Uterus (tissue), 4 donors: ENCODE measurements around the gene RBMX. TPM values are rescaled to one million over a fixed set of nuclear protein-coding genes. Genes with fewer than 3 reads are reported as not detected.
"Not testable (repeated sequence)": the region's sequence is repeated elsewhere in the genome, so short reads cannot be mapped to it uniquely, and the experiment has no call there.

Experiments used
- DNase-seq, 2 donors: peaks; one replicate each; pipeline ENCODE4 v3.0.0-alpha.2; 2019 to 2020
- H3K27ac ChIP-seq, 2 donors: fragments of 200-600 bp; sonication (generic); 1 replicate in 1 of 2; 2 replicates in 1 of 2; pipeline ENCODE4 v1.5.1; 2016 to 2018
- H3K27me3 ChIP-seq, 2 donors: fragments of 200-600 bp; sonication (generic); one replicate each; pipeline ENCODE4 v1.5.1; 2018 to 2019; ENCODE audit warnings: control low read depth in 1 of 2
- H3K36me3 ChIP-seq, 2 donors: fragments of 200-600 bp; sonication (generic); one replicate each; pipeline ENCODE4 v1.5.1; 2019; ENCODE audit warnings: control low read depth in 1 of 2
- H3K4me1 ChIP-seq, 2 donors: fragments of 200-600 bp; sonication (generic); one replicate each; pipeline ENCODE4 v1.5.1; 2018 to 2019; ENCODE audit warnings: control low read depth in 1 of 2
- H3K4me3 ChIP-seq, 2 donors: fragments of 200-600 bp; sonication (generic); 1 replicate in 1 of 2; 2 replicates in 1 of 2; pipeline ENCODE4 v1.5.1; 2018 to 2019; ENCODE audit warnings: mild to moderate bottlenecking in 1 of 2
- H3K9me3 ChIP-seq, 2 donors: fragments of 200-600 bp; sonication (generic); one replicate each; pipeline ENCODE4 v1.5.1; 2019; ENCODE audit warnings: control low read depth in 1 of 2
- POLR2A ChIP-seq, 2 donors: fragments of 450-650 bp; IDR thresholded peaks; one replicate each; pipeline ENCODE4 v1.6.1; 2016; ENCODE audit warnings: antibody characterized with exemption in 2 of 2, mild to moderate bottlenecking in 1 of 2, moderate library complexity in 1 of 2
- intact Hi-C: fragments of 100-400 bp; cut with DNase I; formaldehyde crosslinking; loops from one replicate; pipeline ENCODE4 v1.15.1; 2023; ENCODE audit warnings: low total_unique reads
- total RNA-seq, 4 donors: library from RNA; depleted of rRNA in 3 of 4; stranded (reverse); fragments of >200 nt in 3 of 4; gene quantifications; one replicate each; pipeline versions ENCODE4 v1.1.0 to v1.2.4, GENCODE V29; 2014 to 2023
- TF ChIP-seq, protein P1 (sequence below), 4 experiments: fragments of 200-600 bp in 2 of 4; fragments of 450-650 bp in 2 of 4; sonication (generic) in 2 of 4; IDR thresholded peaks; one replicate each; pipeline ENCODE4 v1.5.1; 2016 to 2019; ENCODE audit warnings: antibody characterized with exemption in 4 of 4, mild to moderate bottlenecking in 2 of 4, moderate library complexity in 1 of 4
- donor health status: DM: yes; HTN: yes; CAD: no.

Gene RBMX
- total RNA-seq, 4 donors from 2014 or later, result 231 to 478 (median 248) TPM

DNA sequence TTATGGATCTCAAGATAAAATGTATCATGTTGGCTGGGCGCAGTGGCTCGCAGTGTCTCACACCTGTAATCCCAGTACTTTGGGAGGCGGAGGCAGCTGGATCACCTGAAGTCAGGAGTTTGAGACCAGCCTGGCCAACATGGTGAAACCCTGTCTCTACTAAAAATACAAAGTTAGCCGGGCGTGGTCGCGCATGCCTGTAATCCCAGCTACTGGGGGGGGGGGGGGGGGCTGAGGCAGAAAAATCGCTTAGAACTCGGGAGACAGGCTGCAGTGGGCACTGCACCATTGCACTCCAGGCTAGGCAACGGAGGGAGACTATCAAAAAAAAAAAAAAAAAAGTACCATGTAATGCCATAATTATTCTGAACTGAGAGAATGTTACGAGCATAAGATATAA, 2.1 kb downstream of the RBMX start:
- H3K4me3 ChIP-seq, result peak overlapping the region in 1 of 2 donors; percentile 74
- peak overlapping the region in 1 of 2 donors; percentile 97 for H3K27ac ChIP-seq
- intact Hi-C loops, result no loop called here
- no peak for DNase-seq
- no peaks in the 10 kb centered on the region for H3K9me3 ChIP-seq
- H3K4me1 ChIP-seq, result no peaks in the 10 kb centered on the region
- no peaks in the 10 kb centered on the region for H3K27me3 ChIP-seq
- TF ChIP-seq POLR2A (IDR thresholded peaks at IDR 0.05), result no peak
- TF ChIP-seq, protein P1, sequence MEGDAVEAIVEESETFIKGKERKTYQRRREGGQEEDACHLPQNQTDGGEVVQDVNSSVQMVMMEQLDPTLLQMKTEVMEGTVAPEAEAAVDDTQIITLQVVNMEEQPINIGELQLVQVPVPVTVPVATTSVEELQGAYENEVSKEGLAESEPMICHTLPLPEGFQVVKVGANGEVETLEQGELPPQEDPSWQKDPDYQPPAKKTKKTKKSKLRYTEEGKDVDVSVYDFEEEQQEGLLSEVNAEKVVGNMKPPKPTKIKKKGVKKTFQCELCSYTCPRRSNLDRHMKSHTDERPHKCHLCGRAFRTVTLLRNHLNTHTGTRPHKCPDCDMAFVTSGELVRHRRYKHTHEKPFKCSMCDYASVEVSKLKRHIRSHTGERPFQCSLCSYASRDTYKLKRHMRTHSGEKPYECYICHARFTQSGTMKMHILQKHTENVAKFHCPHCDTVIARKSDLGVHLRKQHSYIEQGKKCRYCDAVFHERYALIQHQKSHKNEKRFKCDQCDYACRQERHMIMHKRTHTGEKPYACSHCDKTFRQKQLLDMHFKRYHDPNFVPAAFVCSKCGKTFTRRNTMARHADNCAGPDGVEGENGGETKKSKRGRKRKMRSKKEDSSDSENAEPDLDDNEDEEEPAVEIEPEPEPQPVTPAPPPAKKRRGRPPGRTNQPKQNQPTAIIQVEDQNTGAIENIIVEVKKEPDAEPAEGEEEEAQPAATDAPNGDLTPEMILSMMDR (IDR thresholded peaks at IDR 0.05), result no peak
- no peaks in the 10 kb centered on the region for H3K36me3 ChIP-seq

DNA sequence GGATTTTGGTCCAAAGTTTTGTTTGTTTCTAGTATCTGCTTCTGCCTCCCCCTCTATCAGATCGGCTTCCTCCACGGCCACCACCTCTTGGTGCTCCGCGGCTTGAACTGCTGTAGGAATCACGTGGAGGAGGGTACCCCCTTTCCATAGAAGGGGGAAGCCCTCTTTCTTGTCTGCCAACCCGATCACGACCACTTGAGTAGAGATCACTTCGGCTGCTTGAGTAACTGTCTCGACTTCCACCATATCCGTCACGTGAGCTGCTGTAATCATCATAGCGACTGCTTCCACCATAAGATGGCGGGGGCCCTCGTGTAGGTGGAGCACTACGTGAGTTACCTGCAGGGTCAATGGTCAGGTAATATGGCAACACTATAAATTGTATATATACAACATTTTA, 6.4 kb downstream of the RBMX start:
- H3K36me3 ChIP-seq, H3K27me3 ChIP-seq, H3K4me1 ChIP-seq, H3K4me3 ChIP-seq, intact Hi-C loops, H3K9me3 ChIP-seq, H3K27ac ChIP-seq, DNase-seq: not testable (repeated sequence)

DNA sequence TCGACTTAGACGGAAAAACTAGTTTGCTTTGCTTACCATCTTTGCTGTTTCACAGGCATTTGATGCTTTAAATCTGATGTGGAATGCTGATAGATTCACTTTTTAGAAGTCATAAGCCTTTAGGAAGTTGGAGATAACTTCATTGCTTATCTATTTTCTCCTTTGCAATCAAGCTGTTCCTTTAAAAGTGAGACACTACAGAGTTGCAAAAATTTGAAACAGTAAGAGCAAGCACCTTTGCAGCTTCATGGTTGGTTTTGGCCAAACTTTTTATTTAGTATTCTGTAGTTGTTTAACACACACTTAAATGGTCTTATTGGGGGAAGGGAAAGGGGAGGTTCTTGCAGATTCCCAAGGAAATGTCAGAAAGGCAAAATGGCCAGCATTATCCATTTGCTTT, 7.3 kb downstream of the RBMX start:
- H3K4me1 ChIP-seq, DNase-seq, intact Hi-C loops, H3K36me3 ChIP-seq, H3K9me3 ChIP-seq, H3K4me3 ChIP-seq, H3K27me3 ChIP-seq, H3K27ac ChIP-seq: not testable (repeated sequence)

DNA sequence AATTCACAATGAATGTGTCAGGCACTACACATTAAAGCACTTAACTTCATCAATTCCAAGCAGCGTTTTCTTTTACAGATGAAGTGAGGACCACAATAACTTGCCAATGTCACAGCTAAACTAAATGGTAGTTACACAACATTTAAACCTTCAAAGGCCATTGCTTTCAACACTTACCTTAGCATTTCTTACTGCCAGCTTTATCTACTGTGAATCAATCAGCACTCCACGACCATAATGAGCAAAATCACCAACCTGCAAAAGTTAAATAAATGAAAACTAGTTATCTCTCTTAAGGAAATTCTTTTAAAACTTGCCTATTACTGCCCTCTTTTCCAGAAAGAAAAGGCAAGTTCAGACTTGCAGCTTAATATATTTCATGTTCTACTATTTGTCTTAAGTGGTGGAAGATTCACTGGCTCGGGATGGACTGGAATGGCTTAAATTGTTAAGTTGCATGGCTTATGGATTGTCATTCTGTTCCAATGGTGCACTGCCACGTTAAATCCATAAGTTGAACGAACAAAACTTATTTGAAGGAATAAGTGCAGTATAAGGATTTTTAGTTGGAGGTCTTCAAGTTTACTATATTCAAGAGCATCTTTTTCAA, 8.3 kb downstream of the RBMX start:
- H3K4me3 ChIP-seq, result no peak overlapping the region
- no peaks in the 10 kb centered on the region for H3K4me1 ChIP-seq
- H3K36me3 ChIP-seq, result no peaks in the 10 kb centered on the region
- DNase-seq, result no peak
- no peak overlapping the region for H3K27ac ChIP-seq
- TF ChIP-seq, protein P1 (IDR thresholded peaks at IDR 0.05), result no peak
- no peak for TF ChIP-seq POLR2A (IDR thresholded peaks at IDR 0.05)
- H3K27me3 ChIP-seq, result no peaks in the 10 kb centered on the region
- no peaks in the 10 kb centered on the region for H3K9me3 ChIP-seq
- intact Hi-C loops, result no loop called here

DNA sequence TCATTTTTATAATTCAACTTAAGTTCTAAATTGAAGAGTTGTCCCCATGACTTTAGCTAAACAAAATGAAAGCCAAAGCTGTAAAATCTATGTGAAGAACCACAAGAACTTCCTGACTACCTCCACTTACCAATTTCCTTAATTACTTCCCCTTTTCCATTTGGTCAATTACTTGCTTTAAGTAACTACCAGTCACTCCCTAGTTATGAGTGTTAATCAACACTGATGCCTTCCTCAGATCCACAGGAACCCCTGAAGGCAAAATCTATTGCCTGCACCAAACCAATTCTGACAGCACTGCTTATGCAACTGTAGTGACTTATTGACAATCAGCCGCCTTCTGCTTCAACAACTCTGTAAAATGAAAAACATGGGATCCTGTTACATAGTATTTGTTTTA, 10.5 kb downstream of the RBMX start:
- H3K27ac ChIP-seq, result no peak overlapping the region
- H3K36me3 ChIP-seq, result no peaks in the 10 kb centered on the region
- no peaks in the 10 kb centered on the region for H3K27me3 ChIP-seq
- DNase-seq, result no peak
- H3K9me3 ChIP-seq, result no peaks in the 10 kb centered on the region
- intact Hi-C loops, result no loop called here
- H3K4me1 ChIP-seq, result no peaks in the 10 kb centered on the region
- TF ChIP-seq POLR2A (IDR thresholded peaks at IDR 0.05), result no peak
- TF ChIP-seq, protein P1 (IDR thresholded peaks at IDR 0.05), result no peak
- H3K4me3 ChIP-seq, result no peak overlapping the region

DNA sequence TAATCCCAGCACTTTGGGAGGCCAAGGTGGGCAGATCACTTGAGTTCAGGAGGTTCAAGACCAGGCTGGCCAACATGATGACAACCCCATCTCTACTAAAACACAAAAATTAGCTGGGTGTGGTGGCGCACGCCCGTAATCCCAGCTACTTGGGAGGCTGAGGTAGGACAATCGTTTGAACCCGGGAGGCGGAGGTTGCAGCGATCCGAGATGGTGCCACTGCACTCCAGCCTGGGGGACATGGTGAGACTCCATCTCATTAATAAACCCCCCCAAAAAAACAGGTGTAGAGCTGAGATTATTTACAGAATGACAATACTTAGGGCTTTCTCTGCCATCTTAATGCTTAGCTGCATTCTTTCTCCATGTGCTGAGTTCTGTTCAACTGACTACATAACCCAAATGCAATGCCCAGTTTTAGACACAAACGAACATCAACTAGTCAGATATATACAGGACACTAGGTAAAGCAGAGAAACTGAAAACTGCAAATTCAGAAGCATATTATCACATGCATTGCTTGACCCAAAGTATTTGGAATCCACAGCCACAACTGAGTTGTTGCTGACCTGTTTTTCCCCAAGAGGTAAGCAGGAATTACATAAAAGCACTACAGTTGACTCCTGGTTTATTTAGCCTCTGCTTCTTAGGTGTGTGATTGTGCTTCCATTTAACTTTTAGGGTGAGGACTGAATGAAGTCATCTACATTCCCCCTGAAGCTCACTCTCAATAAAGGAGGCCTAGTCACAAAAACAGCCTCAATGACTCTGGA, 12.1 kb downstream of the RBMX start:
- Histone ChIP-seq H3K4me3 (no peak overlapping the region), H3K9me3 (no peaks in the 10 kb centered on the region), H3K4me1 (no peaks in the 10 kb centered on the region), H3K27me3 (no peaks in the 10 kb centered on the region), H3K27ac (no peak overlapping the region), H3K36me3 (no peaks in the 10 kb centered on the region)
- TF ChIP-seq, protein P1 (IDR thresholded peaks at IDR 0.05), result no peak
- TF ChIP-seq POLR2A (IDR thresholded peaks at IDR 0.05), result no peak
- intact Hi-C loops, result no loop called here
- no peak for DNase-seq
